HG03439 (cell line): Measurements from ENCODE around the gene SOX18.
"Not testable (repeated sequence)": the region's sequence is repeated elsewhere in the genome, so short reads cannot be mapped to it uniquely, and the experiment has no call there.

Experiments
- ATAC-seq: cut with Tn5 transposase; IDR thresholded peaks from one replicate; pipeline ENCODE4 v1.9.1; 2021; ENCODE audit warnings: mild to moderate bottlenecking, moderate library complexity; ENCODE audit not compliant: unreplicated experiment

The SOX18 gene

DNA sequence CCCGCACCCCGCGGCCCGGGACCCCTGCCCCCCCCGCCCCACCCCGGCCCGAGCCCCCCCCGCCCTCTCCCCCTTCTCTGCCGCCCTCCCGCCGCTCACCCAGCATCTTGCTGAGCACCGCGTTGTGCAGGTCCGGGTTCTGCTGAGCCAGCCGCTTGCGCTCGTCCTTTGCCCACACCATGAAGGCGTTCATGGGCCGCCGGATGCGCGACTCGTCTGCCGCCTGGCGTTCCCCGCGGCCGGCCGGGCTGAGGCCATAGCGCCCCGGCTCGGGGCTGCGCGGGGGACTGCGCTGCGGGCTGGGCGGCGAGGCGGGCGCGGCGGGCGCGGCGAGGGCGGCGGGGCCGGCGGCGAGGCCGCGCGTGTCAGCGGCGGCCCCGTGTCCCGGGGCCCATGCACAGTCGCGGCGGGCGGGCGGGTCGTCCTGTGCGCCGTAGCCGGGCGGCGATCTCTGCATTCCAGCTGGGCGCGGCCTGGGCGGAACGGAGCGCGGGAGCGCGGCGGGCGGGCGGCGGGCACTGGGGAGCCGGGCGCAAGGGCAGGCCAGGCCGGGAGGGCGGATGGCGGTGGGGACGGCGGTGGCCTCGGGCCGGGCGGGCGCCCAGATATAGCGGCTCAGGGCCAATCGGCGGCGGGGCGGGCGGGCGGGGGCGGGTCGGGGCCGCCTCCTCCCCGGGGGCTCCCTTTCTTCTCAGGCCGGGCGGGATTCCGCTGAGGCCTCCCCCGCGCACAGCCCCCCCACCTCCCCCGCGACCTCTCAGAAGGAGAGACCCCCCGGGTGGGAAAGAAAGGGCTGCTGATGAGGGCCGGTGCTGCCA is at the start of gene SOX18:
TSS of gene SOX18 (minus strand) at position 580 of the 818 bp plus-strand sequence. CDS start at position 457, 123 bp downstream.
- ATAC-seq, result no peak

DNA sequence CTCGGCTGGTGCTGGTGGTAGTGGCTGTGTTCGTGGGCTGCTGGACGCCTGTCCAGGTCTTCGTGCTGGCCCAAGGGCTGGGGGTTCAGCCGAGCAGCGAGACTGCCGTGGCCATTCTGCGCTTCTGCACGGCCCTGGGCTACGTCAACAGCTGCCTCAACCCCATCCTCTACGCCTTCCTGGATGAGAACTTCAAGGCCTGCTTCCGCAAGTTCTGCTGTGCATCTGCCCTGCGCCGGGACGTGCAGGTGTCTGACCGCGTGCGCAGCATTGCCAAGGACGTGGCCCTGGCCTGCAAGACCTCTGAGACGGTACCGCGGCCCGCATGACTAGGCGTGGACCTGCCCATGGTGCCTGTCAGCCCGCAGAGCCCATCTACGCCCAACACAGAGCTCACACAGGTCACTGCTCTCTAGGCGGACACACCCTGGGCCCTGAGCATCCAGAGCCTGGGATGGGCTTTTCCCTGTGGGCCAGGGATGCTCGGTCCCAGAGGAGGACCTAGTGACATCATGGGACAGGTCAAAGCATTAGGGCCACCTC is 49.1 kb upstream of the SOX18 start:
- no peak for ATAC-seq

DNA sequence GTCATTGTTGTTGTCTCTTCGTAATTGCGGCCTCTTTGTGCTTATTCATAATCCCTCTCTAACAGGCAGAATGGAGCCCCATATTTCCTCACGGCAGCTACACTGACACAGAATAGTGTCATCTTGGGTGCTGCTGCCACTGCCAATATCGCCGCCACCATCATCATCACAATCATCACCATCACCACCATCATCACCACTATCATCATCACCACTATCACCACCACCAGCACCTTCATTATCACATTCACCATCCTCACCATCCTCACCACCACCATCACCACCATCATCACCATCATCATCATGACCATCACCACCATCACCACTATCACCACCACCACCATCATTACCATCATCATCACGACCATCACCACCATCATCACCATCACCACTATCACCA is 47.1 kb upstream of the SOX18 start:
- no peak for ATAC-seq

DNA sequence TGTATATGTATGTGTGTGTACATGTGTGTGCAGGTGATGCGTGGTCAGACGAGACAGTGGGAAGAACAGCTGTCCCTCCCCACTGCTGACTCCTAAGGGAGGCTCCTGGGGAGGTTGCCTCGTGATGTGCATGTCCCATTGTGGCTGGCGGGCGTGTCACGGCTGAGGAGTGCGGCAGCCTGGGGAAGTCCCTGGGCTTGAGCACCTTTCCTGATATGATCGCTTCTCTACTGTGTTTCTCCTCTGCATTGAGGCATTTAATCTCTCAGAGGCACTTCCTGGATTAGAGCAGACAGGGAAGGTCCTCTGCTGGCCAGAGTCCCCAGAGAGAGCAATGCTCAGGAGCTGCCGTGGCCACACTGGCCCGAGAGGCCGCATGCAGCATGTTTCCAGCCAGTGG is 46.5 kb upstream of the SOX18 start:
- no peak for ATAC-seq

DNA sequence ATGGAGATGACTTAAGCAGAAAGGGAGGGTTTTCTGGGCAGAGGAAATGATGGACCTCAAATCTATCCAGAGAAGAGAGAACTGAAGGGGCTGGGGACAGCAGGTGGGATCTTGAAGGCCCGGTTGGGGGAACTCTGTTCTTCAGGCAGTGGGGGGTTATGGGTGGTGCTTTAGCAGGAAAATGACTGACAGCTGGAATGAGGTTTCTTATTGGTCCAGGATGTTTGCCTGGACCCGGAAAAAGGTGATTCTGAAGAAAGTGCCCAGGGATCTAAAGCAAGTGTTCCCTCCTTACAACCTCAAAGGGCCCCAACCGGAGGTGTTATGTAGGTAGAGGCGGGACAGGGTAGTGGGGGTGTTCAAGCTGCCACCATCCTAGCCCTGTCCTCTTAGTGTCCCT is 46.0 kb upstream of the SOX18 start:
- ATAC-seq, result no peak

DNA sequence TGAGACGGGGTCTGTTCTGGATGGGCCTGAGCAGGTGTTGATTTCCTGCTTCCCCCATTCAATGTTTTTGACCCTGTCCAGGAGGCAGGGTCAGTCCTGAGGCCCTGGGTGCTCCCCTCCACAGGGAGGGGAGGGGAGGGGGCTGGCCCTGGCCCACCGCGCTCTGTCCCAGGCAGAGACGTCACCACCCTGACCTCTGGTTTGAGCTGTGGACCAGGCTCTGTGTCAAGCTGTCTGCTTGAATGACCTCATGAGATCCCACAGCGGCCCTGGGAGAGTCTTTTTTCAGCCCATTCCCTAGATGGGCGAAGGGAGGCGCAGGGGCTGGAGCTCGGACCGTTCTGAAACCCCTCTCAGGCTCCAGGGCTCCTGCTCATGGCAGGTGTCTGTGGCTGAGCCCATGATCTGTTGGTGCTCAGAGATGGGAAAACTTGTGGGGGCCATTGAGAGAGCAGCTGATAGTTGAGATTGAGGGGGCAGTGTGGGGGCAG is 43.6 kb upstream of the SOX18 start:
- ATAC-seq, result no peak

DNA sequence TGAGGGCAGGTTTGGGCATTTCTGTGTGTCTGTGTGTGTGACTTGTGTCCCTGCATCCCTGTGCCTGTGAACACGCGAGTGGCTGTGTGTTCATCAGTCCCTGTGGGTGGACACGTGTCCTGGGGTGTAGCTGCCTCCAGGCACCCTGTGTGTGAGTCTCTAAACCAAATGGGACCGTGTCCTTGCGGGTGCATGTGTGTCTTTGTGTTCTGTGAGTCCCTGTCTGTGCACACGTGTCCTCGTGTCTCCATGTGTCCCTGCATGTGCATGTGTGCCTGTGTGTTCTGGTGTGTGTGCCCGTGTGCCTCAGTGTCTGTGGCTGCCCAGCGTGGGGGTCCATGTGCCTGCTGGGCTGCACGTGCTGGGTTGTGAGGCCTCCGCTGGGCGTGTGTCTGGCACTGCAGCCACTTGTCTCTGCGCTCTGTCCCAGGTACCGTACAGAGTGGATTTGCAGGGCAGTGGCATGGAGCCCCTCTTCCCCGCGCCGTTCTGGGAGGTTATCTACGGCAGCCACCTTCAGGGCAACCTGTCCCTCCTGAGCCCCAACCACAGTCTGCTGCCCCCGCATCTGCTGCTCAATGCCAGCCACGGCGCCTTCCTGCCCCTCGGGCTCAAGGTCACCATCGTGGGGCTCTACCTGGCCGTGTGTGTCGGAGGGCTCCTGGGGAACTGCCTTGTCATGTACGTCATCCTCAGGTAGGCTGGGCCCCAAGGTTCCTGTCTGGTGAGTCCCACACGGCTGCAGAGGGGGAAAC is 43.0 kb upstream of the SOX18 start:
- ATAC-seq, result no peak

DNA sequence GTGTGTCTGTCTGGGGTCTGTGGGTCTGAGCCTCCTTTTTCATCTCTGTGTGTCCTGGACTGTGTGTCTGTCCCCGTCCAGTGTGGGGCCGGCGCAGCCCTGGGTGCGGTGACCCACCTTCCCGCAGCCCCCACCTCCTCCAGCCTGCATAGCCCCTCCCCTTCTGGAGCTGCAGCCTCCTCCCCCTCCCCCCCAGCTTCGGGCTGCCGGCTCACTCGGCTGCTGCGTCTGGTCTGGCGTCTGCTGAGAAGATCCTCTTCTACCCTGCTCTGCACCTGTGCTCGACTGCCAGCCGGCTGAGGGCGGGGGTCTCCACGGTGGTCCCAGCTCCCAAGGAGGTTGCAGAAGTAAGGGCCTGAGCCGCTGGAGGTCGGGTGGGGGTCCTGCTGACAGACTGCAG is 42.3 kb upstream of the SOX18 start:
- ATAC-seq, result no peak

DNA sequence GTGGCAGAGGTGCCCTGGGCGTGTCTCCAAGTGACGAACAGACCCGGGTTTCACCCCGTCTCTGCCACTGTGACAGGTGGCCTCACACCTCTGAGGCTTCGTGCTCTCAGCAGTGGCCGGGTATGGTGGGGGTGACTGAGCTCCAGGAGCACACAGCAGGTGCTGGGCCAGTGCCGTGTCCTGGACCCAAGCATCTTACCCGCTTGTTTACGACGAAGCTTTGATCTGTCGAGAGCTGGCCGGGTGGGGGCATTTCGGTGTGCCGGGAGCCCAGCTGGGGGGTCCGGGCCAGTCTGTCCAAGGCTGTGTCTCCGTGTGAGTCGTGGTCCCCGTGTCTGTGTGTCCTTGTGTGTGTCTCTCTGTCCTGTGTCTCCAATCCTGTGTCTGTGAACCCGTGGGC is 41.9 kb upstream of the SOX18 start:
- no peak for ATAC-seq

DNA sequence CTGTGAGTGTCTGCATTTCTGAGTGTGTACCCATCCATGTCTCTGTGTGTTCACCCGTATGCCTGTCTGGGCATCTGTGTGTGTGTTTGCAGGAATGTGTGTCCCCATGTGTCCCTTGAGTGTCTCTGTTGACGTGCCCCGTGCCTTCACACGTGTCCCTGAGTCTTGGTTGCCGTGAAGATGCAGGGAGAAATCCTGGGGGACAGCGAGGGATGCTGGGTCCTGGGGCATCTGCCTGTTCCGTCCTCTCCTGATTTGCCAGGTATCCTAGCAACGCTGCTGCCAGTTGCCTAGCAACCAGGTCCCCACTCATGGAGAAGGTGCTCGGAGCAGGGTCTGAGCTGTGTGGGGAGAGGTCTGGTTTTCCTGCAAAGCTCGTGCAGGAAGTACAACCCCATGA is 40.7 kb upstream of the SOX18 start:
- ATAC-seq, result no peak

DNA sequence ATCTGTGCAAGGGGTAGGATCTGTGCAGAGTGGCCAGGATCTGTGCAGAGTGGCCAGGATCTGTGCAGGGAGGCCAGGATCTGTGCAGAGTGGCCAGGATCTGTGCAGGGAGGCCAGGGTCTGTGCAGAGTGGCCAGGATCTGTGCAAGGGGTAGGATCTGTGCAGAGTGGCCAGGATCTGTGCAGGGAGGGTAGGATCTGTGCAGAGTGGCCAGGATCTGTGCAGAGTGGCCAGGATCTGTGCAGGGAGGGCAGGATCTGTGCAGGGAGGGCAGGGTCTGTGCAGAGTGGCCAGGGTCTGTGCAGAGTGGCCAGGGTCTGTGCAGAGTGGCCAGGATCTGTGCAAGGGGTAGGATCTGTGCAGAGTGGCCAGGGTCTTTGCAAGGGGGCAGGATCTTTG is 39.1 kb upstream of the SOX18 start:
- not testable (repeated sequence) for ATAC-seq

DNA sequence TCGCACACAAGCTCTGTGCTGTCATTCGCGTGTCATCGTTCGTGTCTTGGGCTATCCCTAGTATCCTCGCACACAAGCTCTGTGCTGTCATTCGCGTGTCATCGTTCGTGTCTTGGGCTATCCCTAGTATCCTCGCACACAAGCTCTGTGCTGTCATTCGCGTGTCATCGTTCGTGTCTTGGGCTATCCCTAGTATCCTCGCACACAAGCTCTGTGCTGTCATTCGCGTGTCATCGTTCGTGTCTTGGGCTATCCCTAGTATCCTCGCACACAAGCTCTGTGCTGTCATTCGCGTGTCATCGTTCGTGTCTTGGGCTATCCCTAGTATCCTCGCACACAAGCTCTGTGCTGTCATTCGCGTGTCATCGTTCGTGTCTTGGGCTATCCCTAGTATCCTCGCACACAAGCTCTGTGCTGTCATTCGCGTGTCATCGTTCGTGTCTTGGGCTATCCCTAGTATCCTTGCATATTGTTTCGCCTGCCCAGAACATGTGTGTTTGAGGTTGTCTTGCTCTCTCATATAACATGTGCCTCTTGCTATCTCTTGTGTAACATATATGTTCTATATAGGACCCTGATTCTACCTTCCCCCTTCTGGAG is 37.9 kb upstream of the SOX18 start:
- ATAC-seq, result not testable (repeated sequence)

DNA sequence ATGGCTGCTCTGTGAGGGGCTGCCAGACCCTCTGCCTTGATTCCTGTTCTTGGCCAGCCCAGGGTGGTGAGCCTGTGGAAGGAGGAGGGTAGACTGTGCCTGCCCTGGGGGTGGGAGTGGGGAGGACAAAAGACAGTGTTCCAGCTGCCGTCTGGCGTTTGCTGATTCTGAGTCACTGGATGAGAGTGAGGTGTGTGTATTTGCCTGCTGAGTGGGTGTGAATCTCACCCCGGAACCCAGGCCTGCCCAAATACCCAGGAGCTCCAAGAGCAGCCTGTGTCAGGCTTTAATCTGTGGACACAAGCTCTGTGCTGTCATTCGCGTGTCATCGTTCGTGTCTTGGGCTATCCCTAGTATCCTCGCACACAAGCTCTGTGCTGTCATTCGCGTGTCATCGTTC is 37.4 kb upstream of the SOX18 start:
- no peak for ATAC-seq

DNA sequence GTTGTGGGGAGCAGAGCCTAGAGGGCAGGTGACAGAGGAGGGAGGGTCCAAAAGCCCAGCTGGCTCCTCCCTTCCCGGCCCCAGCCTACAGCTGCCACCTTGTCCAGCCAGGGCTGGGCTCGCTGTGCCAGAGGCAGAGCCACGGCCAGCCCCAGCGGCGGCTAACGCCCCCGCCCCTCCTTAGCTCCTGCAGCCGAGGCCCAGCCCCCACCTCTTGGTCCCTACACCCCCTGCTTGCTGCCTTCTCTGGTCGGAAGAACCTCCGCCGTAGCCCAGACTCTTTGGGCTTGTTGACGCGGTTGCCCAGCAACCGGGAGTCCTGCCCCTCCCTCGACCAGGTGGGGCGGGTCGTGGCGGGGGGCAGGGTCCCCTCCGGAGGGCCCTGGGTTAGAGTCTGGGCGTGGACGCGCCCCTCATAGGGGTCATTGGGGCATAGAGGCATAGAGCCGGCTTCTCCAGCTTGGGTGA is 35.3 kb upstream of the SOX18 start:
- no peak for ATAC-seq

DNA sequence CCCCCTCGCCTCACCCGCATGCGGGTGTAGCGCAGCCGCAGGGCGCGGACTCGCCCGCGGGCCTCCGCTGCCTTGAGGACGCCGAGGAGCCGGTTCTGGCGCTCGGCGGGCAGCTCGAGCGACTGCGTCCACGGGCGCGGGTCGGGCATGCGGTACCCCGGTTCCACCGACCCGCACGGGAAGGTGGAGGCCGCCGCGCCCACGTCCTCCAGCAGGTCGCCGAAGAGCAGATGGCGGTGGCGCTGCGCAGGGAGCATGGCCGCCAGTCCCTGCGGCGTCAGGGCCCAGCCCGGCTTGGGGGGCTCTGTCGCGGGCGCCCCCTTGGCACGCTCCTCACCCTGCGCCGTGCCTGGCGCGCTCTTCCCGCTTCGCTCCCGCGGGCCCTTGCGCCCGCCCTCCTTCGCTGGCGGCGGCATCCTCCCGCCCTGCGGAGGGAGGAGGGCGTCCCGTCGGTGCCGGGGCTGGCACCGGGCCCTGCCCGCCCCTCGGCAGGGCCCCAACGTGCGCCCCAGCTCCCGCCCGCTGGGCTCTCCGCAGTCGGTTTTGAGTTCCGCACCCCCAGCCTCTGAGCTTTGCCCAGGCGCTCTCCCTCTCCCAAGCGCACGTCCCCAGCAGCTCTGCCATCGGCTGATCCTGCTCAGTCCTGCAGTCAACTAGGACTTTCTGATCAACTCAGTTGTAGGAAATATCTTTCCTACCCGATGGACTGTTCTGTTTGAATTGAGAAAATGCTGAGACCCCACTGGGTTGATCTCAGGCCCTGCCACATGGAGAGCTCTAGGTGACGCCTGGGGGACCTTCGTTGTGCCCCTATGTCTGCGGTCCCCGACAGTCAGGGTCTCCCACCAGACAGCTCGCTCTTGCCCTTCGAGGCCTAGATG is 34.6 kb upstream of the SOX18 start, which contains the start of gene LKAAEAR1:
TSS of gene LKAAEAR1 (minus strand) at position 595 of the 881 bp plus-strand sequence. CDS start at position 416, 179 bp downstream.
- no peak for ATAC-seq

DNA sequence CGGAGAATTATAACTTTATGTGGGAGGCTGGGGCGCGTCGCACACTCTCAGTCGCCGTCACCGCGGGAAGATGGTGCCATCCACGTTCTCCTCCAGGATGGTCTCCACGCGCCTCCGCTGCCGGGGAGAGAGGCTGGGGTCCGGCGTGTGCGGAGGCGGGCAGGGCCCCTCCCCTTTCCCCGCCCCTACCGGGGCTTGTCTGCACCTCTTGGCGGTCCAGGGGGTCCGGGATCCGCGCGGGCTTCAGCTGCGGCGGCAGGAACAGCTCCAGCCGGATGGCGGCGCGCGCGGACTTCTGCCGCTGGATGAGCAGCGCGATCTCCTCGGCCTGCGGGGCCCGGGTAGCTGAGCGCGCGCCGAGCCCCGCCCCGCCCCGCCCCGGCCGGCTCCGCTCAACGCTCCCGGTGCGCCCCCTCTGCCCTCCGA is 34.0 kb upstream of the SOX18 start:
- no peak for ATAC-seq

DNA sequence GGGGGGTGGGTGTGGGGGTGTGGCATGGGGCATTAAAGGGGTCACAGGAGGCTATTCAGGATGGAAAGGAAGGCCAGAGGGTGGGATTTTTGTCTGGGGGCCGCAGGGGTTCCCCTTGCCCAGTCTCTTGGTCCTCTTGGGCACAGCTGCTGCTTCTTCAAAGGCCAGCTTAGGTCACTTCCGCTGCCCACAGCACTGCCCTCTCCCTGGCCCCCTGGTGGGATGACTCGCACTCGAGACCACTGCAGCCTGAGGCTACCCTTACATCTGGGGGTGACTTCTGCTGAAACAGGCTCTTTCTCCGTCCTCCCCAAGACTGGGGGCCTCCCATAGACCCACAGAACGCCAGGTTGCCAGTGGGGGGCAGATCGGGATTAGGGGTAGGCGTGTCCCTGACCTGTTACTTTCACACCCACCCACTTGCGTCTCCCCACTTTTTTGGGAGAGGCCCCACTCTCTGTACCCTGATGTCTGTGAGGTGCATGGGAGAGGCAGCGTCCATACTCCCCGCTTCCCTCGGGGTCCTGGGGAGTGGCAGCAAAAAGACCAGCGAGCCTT is 33.5 kb upstream of the SOX18 start:
- no peak for ATAC-seq

DNA sequence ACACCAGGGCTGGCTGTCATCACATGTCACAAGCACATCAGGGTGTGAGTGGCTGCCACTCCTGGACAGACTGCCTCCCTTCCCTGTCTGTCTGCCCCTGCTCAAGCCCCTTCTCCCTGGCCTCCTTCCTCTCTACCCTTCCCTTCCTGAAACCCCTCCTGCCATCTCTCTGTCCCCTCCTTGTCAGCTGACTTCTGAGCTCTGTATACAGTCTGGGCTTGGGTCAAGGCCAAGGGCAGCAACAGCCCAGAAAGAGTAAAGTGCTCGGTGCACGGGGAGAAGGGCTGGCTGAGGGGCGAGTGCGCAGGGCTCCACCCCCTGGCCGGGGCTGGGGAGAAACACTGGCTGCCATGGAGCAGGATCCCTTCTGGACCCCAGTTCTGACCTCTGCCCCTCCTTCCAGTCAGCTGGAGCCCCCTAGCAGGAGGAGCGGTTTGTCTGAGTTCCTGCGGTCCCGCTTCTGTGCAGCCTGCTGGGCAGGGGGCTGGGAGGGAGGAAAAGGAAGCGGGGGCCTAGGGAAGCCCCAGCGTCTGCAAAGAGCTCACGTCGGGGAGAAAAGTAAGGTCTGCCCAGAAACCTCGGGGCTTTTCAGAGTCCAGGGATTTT is 32.8 kb upstream of the SOX18 start:
- ATAC-seq, result no peak

DNA sequence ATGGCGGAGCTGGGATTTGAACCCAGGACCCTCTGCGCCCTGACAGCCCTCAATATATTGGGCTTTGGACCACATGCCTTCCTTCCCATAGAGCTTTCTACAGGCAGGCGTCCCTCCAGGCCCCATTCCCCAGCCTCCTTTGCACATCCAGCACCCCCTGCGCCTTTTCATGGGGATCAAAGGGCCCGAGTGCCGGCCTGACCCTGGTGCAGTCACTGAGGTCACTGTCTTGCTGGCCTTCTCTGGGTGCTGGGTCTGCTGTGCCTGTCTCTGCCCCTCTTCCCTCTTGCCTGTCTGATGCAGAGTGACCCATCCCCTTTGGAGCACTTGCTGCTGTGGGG is 32.2 kb upstream of the SOX18 start:
- no peak for ATAC-seq
